Neuron (in vitro differentiated cells): ENCODE data around the gene HSPG2.

ENCODE experiments used
- H2AFZ ChIP-seq: one replicate; pipeline ENCODE4 v1.6.1; 2013; ENCODE audit warnings: low read depth, mild to moderate bottlenecking, inconsistent platforms, low read length, moderate library complexity
- H3K27me3 ChIP-seq: one replicate; pipeline ENCODE4 v1.6.1; 2013; ENCODE audit warnings: low read length; ENCODE audit not compliant: insufficient read depth
- H3K36me3 ChIP-seq: one replicate; pipeline ENCODE4 v1.6.1; 2013; ENCODE audit warnings: low read length; ENCODE audit not compliant: insufficient read depth
- H3K4me1 ChIP-seq: one replicate; pipeline ENCODE4 v1.6.1; 2013; ENCODE audit warnings: low read length; ENCODE audit not compliant: insufficient read depth
- H3K4me3 ChIP-seq: 2 replicates; pipeline ENCODE4 v1.5.1; 2013; ENCODE audit warnings: mild to moderate bottlenecking, low read length, moderate library complexity
- H3K9me3 ChIP-seq: one replicate; pipeline ENCODE4 v1.6.1; 2013; ENCODE audit warnings: low read length

Gene HSPG2

GRCh38 chr1:21866707-21867043 is 70.4 kb downstream of the HSPG2 start:
- Histone ChIP-seq H3K27me3 (no peaks in the 10 kb centered on the region), H3K4me1 (peaks cover 11% of the 10 kb centered on the region), H2AFZ (no peak overlapping the region), H3K36me3 (peaks cover 2% of the 10 kb centered on the region), H3K4me3 (no peak overlapping the region), H3K9me3 (peaks cover 2% of the 10 kb centered on the region)

GRCh38 chr1:21865943-21866706 is 71.0 kb downstream of the HSPG2 start:
- H3K36me3 ChIP-seq = peaks cover 3% of the 10 kb centered on the region
- H3K27me3 ChIP-seq = no peaks in the 10 kb centered on the region
- H3K4me1 ChIP-seq = peaks cover 11% of the 10 kb centered on the region
- H3K4me3 ChIP-seq = no peak overlapping the region
- H3K9me3 ChIP-seq = peaks cover 5% of the 10 kb centered on the region
- H2AFZ ChIP-seq = no peak overlapping the region

- Histone ChIP-seq H3K9me3 (peaks cover 5% of the 10 kb centered on the region), H3K27me3 (no peaks in the 10 kb centered on the region), H3K36me3 (peaks cover 3% of the 10 kb centered on the region), H3K4me1 (peaks cover 11% of the 10 kb centered on the region), H2AFZ (no peak overlapping the region), H3K4me3 (no peak overlapping the region)
These were observed 71.5 kb downstream of the HSPG2 start for GRCh38 chr1:21865609-21865942.

DNA sequence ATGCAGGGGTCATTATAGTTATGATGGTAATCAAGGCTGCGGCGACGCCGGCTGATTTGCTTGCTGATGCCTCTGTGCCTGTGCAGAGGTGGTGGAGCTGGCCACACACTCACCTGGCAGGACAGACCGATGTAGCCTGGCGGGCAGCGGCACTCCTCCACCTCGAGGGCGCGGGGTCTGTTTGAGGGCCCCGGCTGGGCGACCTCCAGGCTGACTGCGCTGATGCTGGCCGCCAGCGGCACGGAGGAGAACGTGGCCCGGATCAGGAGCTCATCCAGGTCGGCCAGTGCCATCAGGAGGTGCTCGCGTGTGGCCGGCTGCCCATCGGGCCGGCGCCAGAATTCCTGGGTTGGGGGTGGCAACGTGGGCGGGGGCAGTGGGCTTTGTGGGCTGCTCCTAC is 72.4 kb downstream of the HSPG2 start:
- peaks cover 3% of the 10 kb centered on the region for H3K36me3 ChIP-seq
- no peak overlapping the region for H2AFZ ChIP-seq
- H3K27me3 ChIP-seq = no peaks in the 10 kb centered on the region
- no peak overlapping the region for H3K4me3 ChIP-seq
- peaks cover 5% of the 10 kb centered on the region for H3K9me3 ChIP-seq
- H3K4me1 ChIP-seq = peaks cover 11% of the 10 kb centered on the region

GRCh38 chr1:21863981-21864380 is 73.1 kb downstream of the HSPG2 start:
- Histone ChIP-seq H3K9me3 (peaks cover 5% of the 10 kb centered on the region), H2AFZ (no peak overlapping the region), H3K4me3 (no peak overlapping the region), H3K36me3 (peaks cover 6% of the 10 kb centered on the region), H3K27me3 (no peaks in the 10 kb centered on the region), H3K4me1 (peaks cover 11% of the 10 kb centered on the region)

DNA sequence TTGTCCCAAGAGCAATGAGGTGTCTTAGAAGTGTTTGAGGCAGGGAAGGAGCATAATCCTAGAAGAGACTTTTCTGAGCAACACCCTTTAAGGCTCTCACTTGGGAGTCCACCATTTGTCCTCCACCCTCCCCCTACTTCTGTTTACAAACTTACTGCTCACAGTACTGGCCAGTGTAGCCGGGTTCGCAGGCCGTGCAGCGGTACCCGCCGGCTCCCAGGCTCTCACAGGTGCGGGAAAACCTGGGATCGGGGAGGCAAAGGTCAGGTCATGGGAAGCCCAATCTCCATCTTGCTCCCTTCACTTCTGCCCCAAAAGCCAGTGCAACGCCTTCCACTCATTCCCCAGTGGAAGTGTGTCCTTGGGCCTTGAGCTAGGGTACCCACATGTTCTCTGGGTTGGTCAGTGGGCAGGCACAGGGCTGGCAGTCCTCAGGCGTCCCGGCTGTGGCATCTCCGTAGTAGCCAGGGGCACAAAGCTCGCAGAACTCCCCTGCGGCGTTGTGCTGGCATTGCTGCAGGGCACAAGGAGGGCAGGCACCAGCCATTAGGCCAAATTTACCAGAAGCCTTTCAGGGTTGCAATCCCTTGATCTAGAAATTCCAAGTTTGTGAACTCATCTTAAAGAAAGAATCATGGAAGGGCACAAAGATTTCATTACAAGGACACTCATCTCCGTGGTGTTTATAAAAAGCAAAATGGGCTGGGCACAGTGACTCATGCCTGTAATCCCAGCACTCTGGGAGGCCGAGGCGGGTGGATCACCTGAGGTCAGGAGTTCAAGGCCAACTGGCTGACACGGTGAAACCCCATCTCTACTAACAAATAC is 75.3 kb downstream of the HSPG2 start:
- Histone ChIP-seq H3K9me3 (peaks cover 5% of the 10 kb centered on the region), H2AFZ (no peak overlapping the region), H3K4me1 (peaks cover 11% of the 10 kb centered on the region), H3K27me3 (no peaks in the 10 kb centered on the region), H3K36me3 (peaks cover 13% of the 10 kb centered on the region), H3K4me3 (no peak overlapping the region)

- H3K4me3 ChIP-seq = no peak overlapping the region
- H3K4me1 ChIP-seq = peaks cover 5% of the 10 kb centered on the region
- H3K36me3 ChIP-seq = peaks cover 15% of the 10 kb centered on the region
- no peaks in the 10 kb centered on the region for H3K27me3 ChIP-seq
- H3K9me3 ChIP-seq = peaks cover 5% of the 10 kb centered on the region
- H2AFZ ChIP-seq = no peak overlapping the region
These were observed 76.1 kb downstream of the HSPG2 start for GRCh38 chr1:21860971-21861370.

GRCh38 chr1:21859669-21860179 is 77.4 kb downstream of the HSPG2 start:
- Histone ChIP-seq H3K4me3 (no peak overlapping the region), H3K27me3 (no peaks in the 10 kb centered on the region), H3K4me1 (no peaks in the 10 kb centered on the region), H3K9me3 (peaks cover 5% of the 10 kb centered on the region), H3K36me3 (peaks cover 15% of the 10 kb centered on the region), H2AFZ (no peak overlapping the region)

- Histone ChIP-seq H3K4me3 (no peak overlapping the region), H3K4me1 (no peaks in the 10 kb centered on the region), H2AFZ (no peak overlapping the region), H3K9me3 (peaks cover 5% of the 10 kb centered on the region), H3K36me3 (peaks cover 15% of the 10 kb centered on the region), H3K27me3 (no peaks in the 10 kb centered on the region)
These were observed 79.1 kb downstream of the HSPG2 start for GRCh38 chr1:21857840-21858670.

GRCh38 chr1:21857142-21857839 is 79.8 kb downstream of the HSPG2 start:
- Histone ChIP-seq H2AFZ (no peak overlapping the region), H3K9me3 (peaks cover 5% of the 10 kb centered on the region), H3K4me3 (no peak overlapping the region), H3K4me1 (no peaks in the 10 kb centered on the region), H3K36me3 (peaks cover 15% of the 10 kb centered on the region), H3K27me3 (no peaks in the 10 kb centered on the region)

- Histone ChIP-seq H3K9me3 (no peaks in the 10 kb centered on the region), H3K36me3 (peaks cover 22% of the 10 kb centered on the region)
These were observed 81.6 kb downstream of the HSPG2 start for GRCh38 chr1:21855257-21856096.

GRCh38 chr1:21854751-21855131 is 82.4 kb downstream of the HSPG2 start:
- Histone ChIP-seq H2AFZ (no peak overlapping the region), H3K9me3 (no peaks in the 10 kb centered on the region), H3K27me3 (no peaks in the 10 kb centered on the region), H3K4me3 (no peak overlapping the region), H3K4me1 (no peaks in the 10 kb centered on the region), H3K36me3 (peaks cover 21% of the 10 kb centered on the region)

More at GRCh38 chr1:21855257-21856096, 81.6 kb downstream of the HSPG2 start:
- no peaks in the 10 kb centered on the region for H3K4me1 ChIP-seq
- no peak overlapping the region for H2AFZ ChIP-seq
- no peaks in the 10 kb centered on the region for H3K27me3 ChIP-seq
- no peak overlapping the region for H3K4me3 ChIP-seq
